Measurements from ENCODE around the gene MIOX. TPM values are rescaled to one million over a fixed set of nuclear protein-coding genes. Genes with fewer than 3 reads are reported as not detected.
A peak's percentile ranks its signal among the peaks of the same experiment; 100 is the strongest.

The MIOX gene
- total RNA-seq, 2 donors from 2014 or later, result not detected

DNA sequence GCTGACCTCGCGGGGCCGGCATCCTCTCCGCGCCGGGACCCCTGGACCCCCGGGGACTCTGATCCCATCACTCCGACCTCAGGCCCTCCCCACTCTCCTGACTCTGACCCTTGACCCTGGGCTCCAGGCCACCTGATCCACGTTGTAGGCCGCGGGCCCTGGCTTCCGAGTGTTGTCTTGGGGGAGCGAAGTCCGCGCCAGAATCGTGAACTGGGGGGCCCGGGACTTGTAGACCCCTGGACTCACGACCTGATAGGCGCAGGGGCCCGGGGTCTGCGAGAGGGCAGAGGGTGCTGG is 43.9 kb downstream of the MIOX start:
- Histone ChIP-seq H3K9ac (ENCODE audit: extremely low read depth, low read length, poor library complexity, severe bottlenecking) (no peak overlapping the region), H3K27me3 (ENCODE audit: control insufficient read depth, insufficient read depth, low read length, poor library complexity, severe bottlenecking) (peaks cover 57% of the 10 kb centered on the region), H3K4me1 (ENCODE audit: control insufficient read depth, insufficient read depth, low read length) (no peaks in the 10 kb centered on the region), H3K27ac (ENCODE audit: low read depth, low read length) (no peak overlapping the region), H3K9me3 (ENCODE audit: control insufficient read depth, low read length) (no peaks in the 10 kb centered on the region), H3K4me3 (ENCODE audit: low read length) (no peak overlapping the region), H3K36me3 (ENCODE audit: control insufficient read depth, insufficient read depth, low read length) (no peaks in the 10 kb centered on the region)
- Mint-ChIP-seq H3K27me3 (ENCODE audit: insufficient read depth) (peaks cover 65% of the 10 kb centered on the region), H3K4me1 (peaks cover 8% of the 10 kb centered on the region), H3K27ac (no peak overlapping the region), H3K4me3 (peak overlapping the region; percentile 56), H3K36me3 (ENCODE audit: low read depth) (no peaks in the 10 kb centered on the region), H3K9me3 (no peaks in the 10 kb centered on the region)
- TF ChIP-seq, protein P1, sequence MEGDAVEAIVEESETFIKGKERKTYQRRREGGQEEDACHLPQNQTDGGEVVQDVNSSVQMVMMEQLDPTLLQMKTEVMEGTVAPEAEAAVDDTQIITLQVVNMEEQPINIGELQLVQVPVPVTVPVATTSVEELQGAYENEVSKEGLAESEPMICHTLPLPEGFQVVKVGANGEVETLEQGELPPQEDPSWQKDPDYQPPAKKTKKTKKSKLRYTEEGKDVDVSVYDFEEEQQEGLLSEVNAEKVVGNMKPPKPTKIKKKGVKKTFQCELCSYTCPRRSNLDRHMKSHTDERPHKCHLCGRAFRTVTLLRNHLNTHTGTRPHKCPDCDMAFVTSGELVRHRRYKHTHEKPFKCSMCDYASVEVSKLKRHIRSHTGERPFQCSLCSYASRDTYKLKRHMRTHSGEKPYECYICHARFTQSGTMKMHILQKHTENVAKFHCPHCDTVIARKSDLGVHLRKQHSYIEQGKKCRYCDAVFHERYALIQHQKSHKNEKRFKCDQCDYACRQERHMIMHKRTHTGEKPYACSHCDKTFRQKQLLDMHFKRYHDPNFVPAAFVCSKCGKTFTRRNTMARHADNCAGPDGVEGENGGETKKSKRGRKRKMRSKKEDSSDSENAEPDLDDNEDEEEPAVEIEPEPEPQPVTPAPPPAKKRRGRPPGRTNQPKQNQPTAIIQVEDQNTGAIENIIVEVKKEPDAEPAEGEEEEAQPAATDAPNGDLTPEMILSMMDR (conservative IDR thresholded peaks at IDR 0.05), result no peak
- DNase-seq, result no peak
- 9 to 15% methylated on average over 4 to 21 of the region's 21 CpGs for WGBS, 2 experiments (ENCODE audit: insufficient coverage in 1 of 2, insufficient read length in 1 of 2)

DNA sequence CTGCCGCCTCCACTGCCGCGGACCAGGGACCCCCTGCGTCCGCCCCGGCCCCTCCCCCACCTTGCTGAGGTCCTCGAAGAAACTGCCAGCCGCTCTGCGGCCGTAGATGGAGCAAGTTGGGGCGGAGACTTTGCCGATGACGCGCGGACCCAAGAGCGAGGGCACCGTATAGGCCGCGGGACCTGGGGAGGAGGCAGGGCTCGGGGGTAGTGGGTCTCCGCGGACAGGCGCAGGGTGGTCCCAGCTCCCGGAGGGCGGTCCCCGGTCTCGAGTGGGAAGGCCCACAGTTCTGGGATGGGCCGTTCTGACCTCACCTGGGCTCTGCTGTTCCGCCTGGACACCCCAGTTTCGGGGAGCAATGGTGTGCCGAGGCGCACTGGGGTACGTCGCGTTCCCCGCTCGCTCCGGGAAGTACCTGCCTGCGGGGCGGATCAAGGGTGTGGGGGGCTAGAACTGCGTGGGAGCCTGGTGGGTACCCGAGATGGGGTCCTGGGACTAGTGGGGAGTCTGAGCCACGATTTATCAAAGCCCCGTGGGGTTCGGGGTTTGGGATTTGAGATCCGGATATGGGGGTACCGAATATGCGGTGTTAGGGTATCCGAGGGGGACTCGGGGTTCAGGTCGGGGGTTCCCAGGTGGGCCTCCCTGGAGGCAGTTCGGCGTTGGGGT is 44.4 kb downstream of the MIOX start:
- H3K4me3 ChIP-seq (ENCODE audit: low read length), result peak overlapping the region; percentile 75
- peak; percentile 90 for DNase-seq
- H3K27ac ChIP-seq (ENCODE audit: low read depth, low read length), result no peak overlapping the region
- Mint-ChIP-seq H3K36me3 (ENCODE audit: low read depth) (no peaks in the 10 kb centered on the region), H3K9me3 (no peaks in the 10 kb centered on the region), H3K27ac (no peak overlapping the region), H3K4me1 (peaks cover 8% of the 10 kb centered on the region), H3K27me3 (ENCODE audit: insufficient read depth) (peaks cover 65% of the 10 kb centered on the region), H3K4me3 (peak overlapping the region; percentile 56)
- no peaks in the 10 kb centered on the region for H3K36me3 ChIP-seq (ENCODE audit: control insufficient read depth, insufficient read depth, low read length)
- H3K9me3 ChIP-seq (ENCODE audit: control insufficient read depth, low read length), result no peaks in the 10 kb centered on the region
- H3K27me3 ChIP-seq (ENCODE audit: control insufficient read depth, insufficient read depth, low read length, poor library complexity, severe bottlenecking), result peaks cover 57% of the 10 kb centered on the region
- H3K4me1 ChIP-seq (ENCODE audit: control insufficient read depth, insufficient read depth, low read length), result no peaks in the 10 kb centered on the region
- H3K9ac ChIP-seq (ENCODE audit: extremely low read depth, low read length, poor library complexity, severe bottlenecking), result peak overlapping the region; percentile 41
- TF ChIP-seq, protein P1 (conservative IDR thresholded peaks at IDR 0.05), result no peak
- 12 to 14% methylated on average over 8 to 53 of the region's 53 CpGs for WGBS, 2 experiments (ENCODE audit: insufficient coverage in 1 of 2, insufficient read length in 1 of 2)

DNA sequence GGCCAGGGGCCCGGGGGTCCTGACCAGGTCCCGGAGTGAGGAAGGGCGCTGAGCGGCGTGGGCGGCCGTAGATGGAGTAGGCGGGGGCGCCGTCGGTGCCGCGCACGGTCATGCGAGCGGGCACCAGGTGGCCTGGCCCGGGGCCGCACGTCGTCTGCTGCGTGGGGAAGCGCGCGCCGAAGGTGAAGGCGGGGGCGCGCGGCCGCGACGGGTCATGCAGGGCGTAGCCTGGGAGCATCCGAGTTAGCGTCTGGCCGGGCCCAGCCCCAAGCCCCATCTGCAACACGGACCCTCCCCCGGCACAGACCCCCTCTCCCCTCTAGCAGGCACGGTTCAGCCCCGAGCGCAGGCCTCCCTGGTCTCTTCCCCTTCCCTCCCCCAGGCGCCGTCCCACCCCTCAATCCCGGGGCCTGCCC is 44.9 kb downstream of the MIOX start:
- Histone ChIP-seq H3K9me3 (ENCODE audit: control insufficient read depth, low read length) (no peaks in the 10 kb centered on the region), H3K4me3 (ENCODE audit: low read length) (peak overlapping the region; percentile 75), H3K27me3 (ENCODE audit: control insufficient read depth, insufficient read depth, low read length, poor library complexity, severe bottlenecking) (peaks cover 57% of the 10 kb centered on the region), H3K36me3 (ENCODE audit: control insufficient read depth, insufficient read depth, low read length) (no peaks in the 10 kb centered on the region), H3K27ac (ENCODE audit: low read depth, low read length) (no peak overlapping the region), H3K4me1 (ENCODE audit: control insufficient read depth, insufficient read depth, low read length) (no peaks in the 10 kb centered on the region), H3K9ac (ENCODE audit: extremely low read depth, low read length, poor library complexity, severe bottlenecking) (peak overlapping the region; percentile 41)
- Mint-ChIP-seq H3K36me3 (ENCODE audit: low read depth) (no peaks in the 10 kb centered on the region), H3K4me3 (peak overlapping the region; percentile 56), H3K27ac (no peak overlapping the region), H3K9me3 (no peaks in the 10 kb centered on the region), H3K27me3 (ENCODE audit: insufficient read depth) (peaks cover 65% of the 10 kb centered on the region), H3K4me1 (peaks cover 8% of the 10 kb centered on the region)
- TF ChIP-seq, protein P1 (conservative IDR thresholded peaks at IDR 0.05), result no peak
- 6% methylated on average over 13 to 44 of the region's 44 CpGs for WGBS, 2 experiments (ENCODE audit: insufficient coverage in 1 of 2, insufficient read length in 1 of 2)
- DNase-seq, result peak; percentile 75

All from endodermal cell (in vitro differentiated cells).